ENCODE results near the gene TAF3.

TAF3 gene

DNA sequence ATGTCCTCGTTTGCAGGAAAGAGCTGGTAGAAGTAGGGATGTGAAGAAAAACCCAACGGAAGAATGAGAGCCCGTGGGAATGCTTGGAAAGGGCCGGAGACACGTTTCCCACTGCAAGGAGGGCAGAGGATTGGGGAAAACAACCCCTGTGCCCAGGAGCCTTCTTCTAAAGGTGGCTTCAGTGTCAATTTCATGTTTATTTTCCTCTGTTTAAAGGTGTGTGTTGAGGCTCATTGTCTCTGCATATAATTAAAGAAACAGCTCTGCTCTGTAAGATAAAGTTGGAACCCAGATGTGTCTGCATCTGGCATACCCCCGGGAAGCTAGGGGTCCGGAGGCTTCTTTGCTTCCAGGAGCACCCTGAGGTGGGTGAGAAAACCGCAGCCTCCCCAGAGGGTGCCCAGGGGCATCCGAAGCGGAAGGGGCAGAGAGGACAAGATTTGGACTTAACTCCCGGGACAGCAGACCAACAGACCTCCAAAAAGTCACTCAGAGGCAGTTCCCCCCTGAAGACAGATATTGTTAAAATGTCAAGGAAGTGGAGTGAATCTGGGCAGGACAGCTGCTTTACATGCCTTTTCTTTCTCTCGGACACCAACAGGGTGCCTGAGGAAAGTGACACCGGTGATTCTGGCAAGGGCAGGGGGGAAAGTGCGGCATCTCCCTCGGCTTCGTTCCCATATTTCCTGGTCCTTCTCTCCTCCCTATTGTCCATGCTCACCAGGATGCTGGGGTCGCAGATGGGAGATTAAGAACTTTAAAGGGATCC is 227.6 kb downstream of the TAF3 start:
- no peak for TF ChIP-seq CTCF (IDR thresholded peaks at IDR 0.05; ENCODE audit: low read depth, low read length)
- H3K4me3 ChIP-seq (ENCODE audit: low read depth, low read length): no peak overlapping the region

DNA sequence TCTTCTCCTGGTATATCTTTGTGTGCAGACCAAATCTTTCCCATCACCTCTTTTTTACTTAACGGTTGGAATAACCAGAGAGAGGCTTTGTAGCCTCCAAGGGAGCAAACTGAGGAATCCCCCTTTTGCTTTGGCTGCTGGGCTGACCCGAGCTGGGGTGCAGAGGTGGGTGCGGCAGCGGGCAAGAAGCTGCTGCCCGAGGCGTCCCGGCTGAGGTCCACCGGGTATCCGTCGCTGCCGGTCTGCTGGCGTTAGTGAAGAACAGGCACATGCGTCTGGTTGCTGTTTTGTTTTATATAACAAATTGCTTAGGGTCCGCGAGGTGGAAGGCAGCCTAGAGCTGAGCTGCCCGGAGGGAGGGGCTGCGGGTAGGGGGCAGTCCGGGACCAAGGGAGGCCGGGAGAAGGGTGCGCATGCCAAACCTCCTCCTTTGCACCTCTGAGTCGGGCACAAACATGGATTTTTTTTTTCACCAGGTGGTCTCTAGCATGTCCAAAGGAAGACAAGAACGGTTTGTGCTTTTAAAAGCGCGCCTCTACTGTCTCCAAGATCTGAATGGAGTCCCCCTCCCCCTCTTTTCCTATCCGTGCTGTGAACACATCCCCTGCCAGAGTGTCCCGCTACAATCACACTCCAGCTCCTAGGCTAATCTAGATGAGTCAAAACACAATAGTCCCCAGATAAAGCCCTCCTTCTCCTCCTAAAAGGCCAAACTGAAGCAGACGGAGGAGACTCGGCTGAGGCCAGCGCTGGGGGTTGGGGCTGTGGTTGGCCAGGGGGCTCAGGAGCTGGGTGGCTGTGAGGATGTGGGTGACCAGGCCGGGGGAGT is 229.4 kb downstream of the TAF3 start:
- no peak overlapping the region for H3K4me3 ChIP-seq (ENCODE audit: low read depth, low read length)
- no peak for TF ChIP-seq CTCF (IDR thresholded peaks at IDR 0.05; ENCODE audit: low read depth, low read length)

- H3K4me3 ChIP-seq (ENCODE audit: low read depth, low read length): no peak overlapping the region
- TF ChIP-seq CTCF (IDR thresholded peaks at IDR 0.05; ENCODE audit: low read depth, low read length): no peak
Measured at GRCh38 chr10:8048281-8049008, 230.1 kb downstream of the TAF3 start.

DNA sequence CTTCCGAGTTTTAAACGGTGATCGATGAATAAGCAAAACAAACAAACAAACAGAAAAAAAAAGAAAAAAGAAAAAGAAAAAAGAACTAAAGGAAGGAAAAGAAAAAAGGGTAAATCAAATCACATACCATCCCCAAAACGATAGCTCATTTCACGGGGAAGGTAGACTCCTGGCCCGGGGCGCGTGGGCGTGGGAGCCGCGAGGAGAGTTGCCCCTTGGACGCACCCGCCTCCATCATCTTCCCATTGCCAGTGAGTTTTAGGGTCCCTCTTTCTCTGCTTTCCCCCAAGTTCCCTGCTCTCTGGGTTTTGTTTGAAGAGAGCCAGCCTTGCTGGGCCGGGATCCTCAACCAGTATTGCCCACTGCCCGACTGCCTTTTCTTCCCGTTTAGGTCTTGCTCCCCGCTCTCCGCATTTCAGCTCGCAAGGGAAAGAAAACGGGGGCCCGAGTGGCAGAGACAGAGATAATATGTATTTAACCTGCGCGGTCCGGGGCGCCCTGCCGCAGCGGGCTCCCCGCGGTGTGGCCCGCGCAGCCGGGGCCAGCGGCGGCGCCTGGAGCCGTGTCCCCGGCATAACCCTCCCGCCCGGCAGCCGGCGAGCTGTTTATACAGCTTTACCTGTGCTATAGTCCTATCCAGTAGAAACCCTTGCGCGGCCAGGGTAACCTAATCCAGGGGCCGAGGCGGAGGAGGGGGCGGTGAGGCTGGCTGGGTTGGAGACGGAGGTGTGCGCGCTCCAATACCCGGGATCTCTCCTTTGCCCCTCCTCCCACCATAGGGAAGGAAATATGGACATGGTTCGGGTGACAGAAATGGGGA is 230.9 kb downstream of the TAF3 start:
- TF ChIP-seq CTCF (IDR thresholded peaks at IDR 0.05; ENCODE audit: low read depth, low read length): no peak
- peak overlapping the region; percentile 53 for H3K4me3 ChIP-seq (ENCODE audit: low read depth, low read length)

GRCh38 chr10:8049865-8050555 is 231.7 kb downstream of the TAF3 start:
- no peak for TF ChIP-seq CTCF (IDR thresholded peaks at IDR 0.05; ENCODE audit: low read depth, low read length)
- peak overlapping the region; percentile 53 for H3K4me3 ChIP-seq (ENCODE audit: low read depth, low read length)

GRCh38 chr10:8050556-8051108 is 232.3 kb downstream of the TAF3 start:
- no peak for TF ChIP-seq CTCF (IDR thresholded peaks at IDR 0.05; ENCODE audit: low read depth, low read length)
- peak overlapping the region; percentile 53 for H3K4me3 ChIP-seq (ENCODE audit: low read depth, low read length)
